Tibial nerve (tissue), 4 donors: ENCODE data around the gene CCDC182.

ENCODE experiments used
- EP300 ChIP-seq, 2 donors: sonication (generic); formaldehyde crosslinking; IDR thresholded peaks; one replicate each; pipeline ENCODE4 v1.6.1; 2017; ENCODE audit warnings: antibody characterized with exemption in 2 of 2, mild to moderate bottlenecking in 1 of 2
- POLR2A ChIP-seq, 2 donors: fragments of 450-650 bp; IDR thresholded peaks; one replicate each; pipeline ENCODE4 v1.6.1; 2017; ENCODE audit warnings: antibody characterized with exemption in 2 of 2, mild to moderate bottlenecking in 2 of 2, moderate library complexity in 2 of 2
- TF ChIP-seq, protein P1 (sequence below), 5 experiments: fragments of 200-600 bp in 3 of 5; fragments of 450-650 bp in 2 of 5; sonication (generic) in 3 of 5; IDR thresholded peaks; one replicate each; pipeline ENCODE4 v1.5.1; 2016 to 2019; ENCODE audit warnings: antibody characterized with exemption in 5 of 5, mild to moderate bottlenecking in 3 of 5, moderate library complexity in 2 of 5

DNA sequence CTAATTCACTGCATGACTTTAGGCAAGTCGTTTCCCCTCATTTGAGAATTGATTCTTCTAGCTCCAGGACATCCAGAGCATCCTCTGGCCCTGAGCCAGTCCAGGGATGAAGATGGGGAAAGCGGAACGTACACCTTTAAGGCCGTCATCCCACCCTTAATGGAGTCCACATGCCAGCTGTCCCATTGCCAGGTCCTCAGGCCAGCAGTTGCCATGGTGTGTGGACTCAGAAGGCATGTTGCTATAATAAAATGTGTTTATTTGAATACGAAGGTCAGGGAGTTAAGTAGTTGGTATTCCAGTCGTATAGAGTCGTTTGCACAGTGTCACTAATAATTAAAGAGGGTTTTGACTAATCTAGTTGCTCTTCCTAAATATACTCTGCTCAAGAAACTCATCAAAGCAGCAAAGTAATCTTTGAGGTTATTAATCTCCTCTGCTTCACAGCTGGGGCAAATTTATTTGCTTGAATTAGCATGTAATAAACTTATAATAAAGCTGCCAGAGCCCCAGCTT is 30.4 kb downstream of the CCDC182 start:
- TF ChIP-seq, protein P1, sequence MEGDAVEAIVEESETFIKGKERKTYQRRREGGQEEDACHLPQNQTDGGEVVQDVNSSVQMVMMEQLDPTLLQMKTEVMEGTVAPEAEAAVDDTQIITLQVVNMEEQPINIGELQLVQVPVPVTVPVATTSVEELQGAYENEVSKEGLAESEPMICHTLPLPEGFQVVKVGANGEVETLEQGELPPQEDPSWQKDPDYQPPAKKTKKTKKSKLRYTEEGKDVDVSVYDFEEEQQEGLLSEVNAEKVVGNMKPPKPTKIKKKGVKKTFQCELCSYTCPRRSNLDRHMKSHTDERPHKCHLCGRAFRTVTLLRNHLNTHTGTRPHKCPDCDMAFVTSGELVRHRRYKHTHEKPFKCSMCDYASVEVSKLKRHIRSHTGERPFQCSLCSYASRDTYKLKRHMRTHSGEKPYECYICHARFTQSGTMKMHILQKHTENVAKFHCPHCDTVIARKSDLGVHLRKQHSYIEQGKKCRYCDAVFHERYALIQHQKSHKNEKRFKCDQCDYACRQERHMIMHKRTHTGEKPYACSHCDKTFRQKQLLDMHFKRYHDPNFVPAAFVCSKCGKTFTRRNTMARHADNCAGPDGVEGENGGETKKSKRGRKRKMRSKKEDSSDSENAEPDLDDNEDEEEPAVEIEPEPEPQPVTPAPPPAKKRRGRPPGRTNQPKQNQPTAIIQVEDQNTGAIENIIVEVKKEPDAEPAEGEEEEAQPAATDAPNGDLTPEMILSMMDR (IDR thresholded peaks at IDR 0.05): no peak
- TF ChIP-seq POLR2A (IDR thresholded peaks at IDR 0.05) (no peak), EP300 (IDR thresholded peaks at IDR 0.05) (no peak)
